Stimulated activated naive CD8-positive, alpha-beta T cell treated with anti-CD3 and anti-CD28 coated beads, Interleukin-15, Interleukin-2, amounts not matched to agents 100 ng/mL and 50 ng/mL, for 24 hours (primary cell): ENCODE measurements around the gene PPAN.

Experiments used
- H3K27ac Mint-ChIP-seq: one replicate; pipeline ENCODE4 v1.8.0; 2021; ENCODE audit warnings: mild to moderate bottlenecking, mixed read lengths
- H3K27me3 Mint-ChIP-seq: one replicate; pipeline ENCODE4 v1.8.0; 2021; ENCODE audit warnings: mixed read lengths
- H3K36me3 Mint-ChIP-seq: one replicate; pipeline ENCODE4 v1.8.0; 2021; ENCODE audit warnings: low read depth, mixed read lengths
- H3K4me1 Mint-ChIP-seq: one replicate; pipeline ENCODE4 v1.8.0; 2021; ENCODE audit warnings: low read depth, mixed read lengths
- H3K4me3 Mint-ChIP-seq: one replicate; pipeline ENCODE4 v1.8.0; 2021; ENCODE audit warnings: mild to moderate bottlenecking, mixed read lengths
- H3K9me3 Mint-ChIP-seq: one replicate; pipeline ENCODE4 v1.8.0; 2021; ENCODE audit warnings: mixed read lengths

PPAN gene

GRCh38 chr19:10158071-10158470 lies 51.9 kb downstream of the PPAN start:
- H3K9me3 Mint-ChIP-seq = no peaks in the 10 kb centered on the region
- H3K27me3 Mint-ChIP-seq = no peaks in the 10 kb centered on the region
- H3K4me3 Mint-ChIP-seq = no peak overlapping the region
- H3K4me1 Mint-ChIP-seq = no peaks in the 10 kb centered on the region
- H3K27ac Mint-ChIP-seq = no peak overlapping the region
- peaks cover 84% of the 10 kb centered on the region for H3K36me3 Mint-ChIP-seq

- H3K36me3 Mint-ChIP-seq = peaks cover 85% of the 10 kb centered on the region
Measured at GRCh38 chr19:10158485-10158884, 52.3 kb downstream of the PPAN start.

GRCh38 chr19:10159610-10160009 lies 53.4 kb downstream of the PPAN start:
- no peaks in the 10 kb centered on the region for H3K27me3 Mint-ChIP-seq
- no peak overlapping the region for H3K4me3 Mint-ChIP-seq
- no peaks in the 10 kb centered on the region for H3K9me3 Mint-ChIP-seq
- H3K4me1 Mint-ChIP-seq = no peaks in the 10 kb centered on the region
- no peak overlapping the region for H3K27ac Mint-ChIP-seq
- peaks cover 80% of the 10 kb centered on the region for H3K36me3 Mint-ChIP-seq

More at GRCh38 chr19:10158485-10158884, 52.3 kb downstream of the PPAN start:
- Mint-ChIP-seq H3K4me1 (no peaks in the 10 kb centered on the region), H3K27me3 (no peaks in the 10 kb centered on the region), H3K9me3 (no peaks in the 10 kb centered on the region), H3K4me3 (no peak overlapping the region), H3K27ac (no peak overlapping the region)
